ENCODE measurements around the gene ZFYVE26. TPM values are rescaled to one million over a fixed set of nuclear protein-coding genes. Genes with fewer than 3 reads are reported as not detected.

ZFYVE26 gene
- total RNA-seq, 1 experiment from 2014 or later = 11.9 TPM

GRCh38 chr14:67746927-67747326, 69.5 kb downstream of the ZFYVE26 start:
- TF ChIP-seq, protein P1, sequence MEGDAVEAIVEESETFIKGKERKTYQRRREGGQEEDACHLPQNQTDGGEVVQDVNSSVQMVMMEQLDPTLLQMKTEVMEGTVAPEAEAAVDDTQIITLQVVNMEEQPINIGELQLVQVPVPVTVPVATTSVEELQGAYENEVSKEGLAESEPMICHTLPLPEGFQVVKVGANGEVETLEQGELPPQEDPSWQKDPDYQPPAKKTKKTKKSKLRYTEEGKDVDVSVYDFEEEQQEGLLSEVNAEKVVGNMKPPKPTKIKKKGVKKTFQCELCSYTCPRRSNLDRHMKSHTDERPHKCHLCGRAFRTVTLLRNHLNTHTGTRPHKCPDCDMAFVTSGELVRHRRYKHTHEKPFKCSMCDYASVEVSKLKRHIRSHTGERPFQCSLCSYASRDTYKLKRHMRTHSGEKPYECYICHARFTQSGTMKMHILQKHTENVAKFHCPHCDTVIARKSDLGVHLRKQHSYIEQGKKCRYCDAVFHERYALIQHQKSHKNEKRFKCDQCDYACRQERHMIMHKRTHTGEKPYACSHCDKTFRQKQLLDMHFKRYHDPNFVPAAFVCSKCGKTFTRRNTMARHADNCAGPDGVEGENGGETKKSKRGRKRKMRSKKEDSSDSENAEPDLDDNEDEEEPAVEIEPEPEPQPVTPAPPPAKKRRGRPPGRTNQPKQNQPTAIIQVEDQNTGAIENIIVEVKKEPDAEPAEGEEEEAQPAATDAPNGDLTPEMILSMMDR (IDR thresholded peaks at IDR 0.05; ENCODE audit: unreplicated experiment) = no peak
- peaks cover 10% of the 10 kb centered on the region for H3K27me3 Mint-ChIP-seq (ENCODE audit: insufficient read depth, unreplicated experiment)

DNA sequence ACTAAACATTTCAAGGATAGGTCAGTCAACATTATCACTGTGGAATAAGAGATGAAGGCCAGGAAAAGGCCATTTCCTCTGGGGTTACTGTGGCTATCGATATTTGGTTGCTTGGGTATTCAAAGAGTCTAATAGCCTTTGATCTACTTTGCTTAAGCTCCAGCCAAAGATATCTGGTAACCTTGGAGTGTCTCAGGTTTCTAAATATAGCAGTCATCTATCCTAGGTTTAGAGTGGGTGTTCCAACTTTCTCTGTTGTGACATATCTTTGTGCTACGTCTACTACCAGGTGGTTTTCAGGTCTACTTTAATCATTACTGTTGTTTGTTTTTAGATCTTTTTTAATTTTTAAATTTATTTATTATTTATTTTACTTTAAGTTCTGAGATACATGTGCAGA, 72.3 kb downstream of the ZFYVE26 start:
- Mint-ChIP-seq H3K27ac (ENCODE audit: low read depth, unreplicated experiment) (no peak overlapping the region), H3K36me3 (ENCODE audit: insufficient read depth, unreplicated experiment) (peaks cover 7% of the 10 kb centered on the region), H3K27me3 (ENCODE audit: insufficient read depth, unreplicated experiment) (peaks cover 13% of the 10 kb centered on the region), H3K4me3 (ENCODE audit: unreplicated experiment) (no peak overlapping the region), H3K4me1 (ENCODE audit: insufficient read depth, unreplicated experiment) (peaks cover 7% of the 10 kb centered on the region), H3K9me3 (ENCODE audit: unreplicated experiment) (no peaks in the 10 kb centered on the region)
- BruUV-seq (replicated peaks) = no TSS peak
- TF ChIP-seq, protein P1 (IDR thresholded peaks at IDR 0.05; ENCODE audit: unreplicated experiment) = no peak
- ChIA-PET POLR2A (interaction anchor here (1.0 kb wide), 1 partner anchor 11 kb away, joined by 3 read pairs; no protein-coding TSS in a partner anchor), CTCF (interaction anchor here (1.1 kb wide), 1 partner anchor 33 kb away, joined by 3 read pairs; no protein-coding TSS in a partner anchor)
- no peak for DNase-seq (ENCODE audit: unreplicated experiment)
- intact Hi-C loops (cut with micrococcal nuclease) = no loop called here

More at GRCh38 chr14:67746927-67747326, 69.5 kb downstream of the ZFYVE26 start:
- Mint-ChIP-seq H3K4me3 (ENCODE audit: unreplicated experiment) (no peak overlapping the region), H3K9me3 (ENCODE audit: unreplicated experiment) (no peaks in the 10 kb centered on the region), H3K36me3 (ENCODE audit: insufficient read depth, unreplicated experiment) (peaks cover 23% of the 10 kb centered on the region), H3K4me1 (ENCODE audit: insufficient read depth, unreplicated experiment) (no peaks in the 10 kb centered on the region), H3K27ac (ENCODE audit: low read depth, unreplicated experiment) (no peak overlapping the region)
- intact Hi-C loops (cut with micrococcal nuclease) = no loop called here
- ChIA-PET POLR2A (no interaction called here), CTCF (no interaction called here)
- no TSS peak for BruUV-seq (replicated peaks)
- DNase-seq (ENCODE audit: unreplicated experiment) = no peak

GRCh38 chr14:67738740-67739504, 77.5 kb downstream of the ZFYVE26 start:
- H3K9me3 Mint-ChIP-seq (ENCODE audit: unreplicated experiment) = no peaks in the 10 kb centered on the region
- H3K27ac Mint-ChIP-seq (ENCODE audit: low read depth, unreplicated experiment) = peak overlapping the region; percentile 89
- ChIA-PET POLR2A (interaction anchor here (0.7 to 1.3 kb wide), 3 partner anchors 9 to 379 kb away, joined by 3 read pairs; partner anchors contain the start of gene ATP6V1D), CTCF (interaction anchor here (0.6 to 1.1 kb wide), 3 partner anchors 34 to 155 kb away, joined by 3 to 4 read pairs (median 4); no protein-coding TSS in a partner anchor)
- H3K36me3 Mint-ChIP-seq (ENCODE audit: insufficient read depth, unreplicated experiment) = no peaks in the 10 kb centered on the region
- intact Hi-C loops (cut with micrococcal nuclease) = no loop called here
- peak overlapping the region; percentile 60 for H3K4me3 Mint-ChIP-seq (ENCODE audit: unreplicated experiment)
- H3K27me3 Mint-ChIP-seq (ENCODE audit: insufficient read depth, unreplicated experiment) = peaks cover 13% of the 10 kb centered on the region
- TF ChIP-seq, protein P1 (IDR thresholded peaks at IDR 0.05; ENCODE audit: unreplicated experiment) = no peak
- peak; percentile 95 for DNase-seq (ENCODE audit: unreplicated experiment)
- TSS peak; percentile 93 for BruUV-seq (replicated peaks)
- peaks cover 9% of the 10 kb centered on the region for H3K4me1 Mint-ChIP-seq (ENCODE audit: insufficient read depth, unreplicated experiment)

DNA sequence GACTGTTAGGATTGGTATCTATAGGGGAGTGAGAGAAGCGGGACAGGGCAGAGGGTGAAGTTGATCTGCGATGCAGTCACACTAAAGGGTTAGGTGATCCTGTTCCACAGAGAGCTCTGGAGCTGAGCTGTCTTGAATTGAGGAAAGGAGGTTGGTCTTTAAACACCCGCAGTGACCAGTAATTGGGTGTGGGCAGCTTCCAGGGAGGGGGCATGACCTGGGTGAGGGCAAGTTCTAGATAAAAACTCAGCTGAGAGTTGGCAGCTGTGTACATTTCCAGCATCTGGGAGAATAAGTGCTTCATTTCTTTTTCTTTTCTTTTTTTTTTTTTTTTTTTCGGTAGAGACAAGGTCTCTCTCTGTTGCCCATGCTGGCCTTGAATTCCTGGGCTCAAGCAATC, 79.6 kb downstream of the ZFYVE26 start:
- ChIA-PET CTCF (no interaction called here), POLR2A (no interaction called here)
- Mint-ChIP-seq H3K9me3 (ENCODE audit: unreplicated experiment) (no peaks in the 10 kb centered on the region), H3K4me1 (ENCODE audit: insufficient read depth, unreplicated experiment) (peaks cover 9% of the 10 kb centered on the region), H3K27me3 (ENCODE audit: insufficient read depth, unreplicated experiment) (peaks cover 1% of the 10 kb centered on the region), H3K36me3 (ENCODE audit: insufficient read depth, unreplicated experiment) (no peaks in the 10 kb centered on the region), H3K4me3 (ENCODE audit: unreplicated experiment) (no peak overlapping the region), H3K27ac (ENCODE audit: low read depth, unreplicated experiment) (no peak overlapping the region)
- DNase-seq (ENCODE audit: unreplicated experiment) = no peak
- no TSS peak for BruUV-seq (replicated peaks)
- TF ChIP-seq, protein P1 (IDR thresholded peaks at IDR 0.05; ENCODE audit: unreplicated experiment) = no peak
- intact Hi-C loops (cut with micrococcal nuclease) = no loop called here
